Stimulated activated CD4-positive, alpha-beta T cell treated with anti-CD3 and anti-CD28 coated beads, Interleukin-2, amount 100 ng/mL, for 4 hours (primary cell): ENCODE results near the gene NBAS.
"Not testable (repeated sequence)": the region's sequence is repeated elsewhere in the genome, so short reads cannot be mapped to it uniquely, and the experiment has no call there.

Experiments used
- DNase-seq: peaks from one replicate; pipeline ENCODE4 v3.0.0-alpha.2; 2020; ENCODE audit warnings: low read depth

Gene NBAS

GRCh38 chr2:15527074-15527739 is 33.9 kb downstream of the NBAS start:
- DNase-seq: no peak

GRCh38 chr2:15521641-15522181 is 39.4 kb downstream of the NBAS start:
- no peak for DNase-seq

- no peak for DNase-seq
Observed at GRCh38 chr2:15520346-15520745, 40.8 kb downstream of the NBAS start.

- not testable (repeated sequence) for DNase-seq
Observed at GRCh38 chr2:15518759-15519158, 42.4 kb downstream of the NBAS start.

- DNase-seq: no peak
Observed at GRCh38 chr2:15517793-15518192, 43.3 kb downstream of the NBAS start.

- no peak for DNase-seq
Observed at GRCh38 chr2:15511686-15512085, 49.4 kb downstream of the NBAS start.

- DNase-seq: no peak
Observed at GRCh38 chr2:15510552-15510951, 50.6 kb downstream of the NBAS start.

GRCh38 chr2:15510131-15510530 is 51.0 kb downstream of the NBAS start:
- DNase-seq: no peak

- no peak for DNase-seq
Observed at GRCh38 chr2:15507697-15508096, 53.4 kb downstream of the NBAS start.

- DNase-seq: no peak
Observed at GRCh38 chr2:15507061-15507460, 54.1 kb downstream of the NBAS start.

GRCh38 chr2:15506229-15506819 is 54.8 kb downstream of the NBAS start:
- DNase-seq: no peak

- DNase-seq: no peak
Observed at GRCh38 chr2:15504882-15505663, 56.1 kb downstream of the NBAS start.

GRCh38 chr2:15499251-15499650 is 61.9 kb downstream of the NBAS start:
- DNase-seq: not testable (repeated sequence)

GRCh38 chr2:15498554-15498953 is 62.6 kb downstream of the NBAS start:
- no peak for DNase-seq

- no peak for DNase-seq
Observed at GRCh38 chr2:15494877-15495276, 66.3 kb downstream of the NBAS start.

- DNase-seq: no peak
Observed at GRCh38 chr2:15492773-15493325, 68.3 kb downstream of the NBAS start.

GRCh38 chr2:15486770-15487169 is 74.4 kb downstream of the NBAS start:
- DNase-seq: no peak

GRCh38 chr2:15485949-15486348 is 75.2 kb downstream of the NBAS start:
- DNase-seq: no peak

GRCh38 chr2:15481000-15481399 is 80.1 kb downstream of the NBAS start:
- no peak for DNase-seq

- DNase-seq: no peak
Observed at GRCh38 chr2:15480552-15480951, 80.6 kb downstream of the NBAS start.

- DNase-seq: no peak
Observed at GRCh38 chr2:15472876-15473275, 88.3 kb downstream of the NBAS start.

GRCh38 chr2:15472133-15472532 is 89.0 kb downstream of the NBAS start:
- no peak for DNase-seq

GRCh38 chr2:15471606-15472005 is 89.5 kb downstream of the NBAS start:
- no peak for DNase-seq
